Spinal cord (tissue), 10 donors: ENCODE results near the gene GCC1. TPM values are rescaled to one million over a fixed set of nuclear protein-coding genes. Genes with fewer than 3 reads are reported as not detected.

ENCODE experiments used
- DNase-seq, 6 donors: peaks; one replicate each; pipeline versions ENCODE4 v3.0.0 to v3.0.0-alpha.2; 2013 to 2015; ENCODE audit warnings: low spot score in 6 of 6, low read depth in 4 of 6
- H3K27ac ChIP-seq: one replicate; pipeline ENCODE4 v1.5.1; 2013; ENCODE audit warnings: low read depth, low read length, control low read depth
- H3K27me3 ChIP-seq: one replicate; pipeline ENCODE4 v1.6.1; 2013; ENCODE audit warnings: low read length; ENCODE audit not compliant: control insufficient read depth, insufficient read depth
- H3K36me3 ChIP-seq: one replicate; pipeline ENCODE4 v1.6.1; 2013; ENCODE audit warnings: low read length; ENCODE audit not compliant: control insufficient read depth, insufficient read depth
- H3K4me1 ChIP-seq: one replicate; pipeline ENCODE4 v1.6.1; 2013; ENCODE audit warnings: low read length; ENCODE audit not compliant: control insufficient read depth, insufficient read depth
- H3K4me3 ChIP-seq: one replicate; pipeline ENCODE4 v1.5.1; 2013; ENCODE audit warnings: low read depth, low read length, control low read depth
- H3K9me3 ChIP-seq: one replicate; pipeline ENCODE4 v1.6.1; 2013; ENCODE audit warnings: low read length; ENCODE audit not compliant: control insufficient read depth, insufficient read depth
- WGBS: methylation state at CpG from one replicate; pipeline ENCODE4 v1.1.5; 2013; ENCODE audit warnings: missing lambda C conversion rate; ENCODE audit not compliant: insufficient coverage; 5-methylcytosine and 5-hydroxymethylcytosine counted together
- polyA plus RNA-seq, 2 donors: library from polyadenylated mRNA; unstranded; fragments of 120-200 nt; gene quantifications; one replicate each; pipeline ENCODE4 v1.2.1, GENCODE V29; 2013; ENCODE audit not compliant: insufficient read length in 2 of 2
- total RNA-seq, 2 donors: library from RNA; depleted of rRNA in 1 of 2; stranded (reverse); fragments of 120-200 nt in 1 of 2; fragments of >200 nt in 1 of 2; gene quantifications; one replicate each; pipeline versions ENCODE4 v1.2.3 to v1.2.4, GENCODE V29; 2013 to 2014
- donor health status: healthy.

GCC1 gene
- total and polyA plus RNA-seq, 4 donors: 11.3 to 13.1 (median 12.5) TPM

DNA sequence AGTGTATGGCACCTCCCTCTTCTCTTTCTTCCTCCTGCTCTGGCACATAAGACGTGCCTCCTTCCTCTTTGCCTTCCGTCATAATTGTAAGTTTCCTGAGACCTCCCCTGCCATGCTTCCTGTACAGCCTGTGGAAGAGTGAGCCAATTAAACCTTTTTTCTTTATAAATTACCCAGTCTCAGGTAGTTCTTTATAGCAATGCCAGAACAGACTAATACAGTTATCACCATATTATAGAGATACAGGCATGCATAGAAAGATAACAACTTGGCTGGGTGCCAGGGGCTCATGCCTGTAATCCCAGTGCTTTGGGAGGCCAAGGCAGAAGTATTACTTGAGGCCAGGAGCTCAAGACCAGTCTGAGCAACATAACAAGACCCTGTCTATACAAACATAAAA is 53.2 kb downstream of the GCC1 start:
- WGBS: no CpG with 5 or more reads among the region's 2 CpGs
- H3K27me3 ChIP-seq: no peaks in the 10 kb centered on the region
- H3K36me3 ChIP-seq: no peaks in the 10 kb centered on the region
- no peak for DNase-seq
- H3K4me3 ChIP-seq: no peak overlapping the region
- no peak overlapping the region for H3K27ac ChIP-seq
- H3K4me1 ChIP-seq: peaks cover 9% of the 10 kb centered on the region
- H3K9me3 ChIP-seq: no peaks in the 10 kb centered on the region

Other genes with a start within 250 kb of the GCC1 start
- gene ZNF800, start 192.9 kb downstream of the GCC1 start, total RNA-seq: 10 to 100 TPM; 30.1 to 39.5 TPM
- 10 to 100 TPM; 18.5 to 22.9 TPM for gene ZNF800, start 192.9 kb downstream of the GCC1 start, polyA plus RNA-seq
- 100 to 1,000 TPM; 105 to 169 TPM for gene ARF5, start 2.8 kb upstream of the GCC1 start, total RNA-seq
- gene ARF5, start 2.8 kb upstream of the GCC1 start, polyA plus RNA-seq: 100 to 1,000 TPM; 269 to 293 TPM
- under 1 TPM; 0.50 to 0.79 TPM for gene FSCN3, start 8.1 kb upstream of the GCC1 start, total RNA-seq
- under 1 TPM; 0.27 to 0.54 TPM for gene FSCN3, start 8.1 kb upstream of the GCC1 start, polyA plus RNA-seq
- not detected for gene PAX4, start 32.5 kb upstream of the GCC1 start, total RNA-seq
- gene PAX4, start 32.5 kb upstream of the GCC1 start, polyA plus RNA-seq: not detected
- 100 to 1,000 TPM in 1 of 2 donors, 10 to 100 TPM in 1; 72.1 to 125 TPM for gene SND1, start 66.6 kb upstream of the GCC1 start, total RNA-seq
- gene SND1, start 66.6 kb upstream of the GCC1 start, polyA plus RNA-seq: 10 to 100 TPM; 90.3 to 92.3 TPM